ENCODE results near the gene ELMOD2. TPM values are rescaled to one million over a fixed set of nuclear protein-coding genes. Genes with fewer than 3 reads are reported as not detected.
"Not testable (repeated sequence)": the region's sequence is repeated elsewhere in the genome, so short reads cannot be mapped to it uniquely, and the experiment has no call there.

The ELMOD2 gene
- polyA plus RNA-seq, 1 donor from 2014 or later, result 101 TPM

- Histone ChIP-seq H3K27ac (ENCODE audit: low read length) (no peak overlapping the region), H3K27me3 (ENCODE audit: insufficient read depth, low read depth, low read length) (no peaks in the 10 kb centered on the region), H4K20me1 (ENCODE audit: insufficient read depth) (no peaks in the 10 kb centered on the region), H3K9ac (ENCODE audit: low read length) (no peak overlapping the region), H3K4me3 (ENCODE audit: low read length) (no peak overlapping the region), H3K4me2 (ENCODE audit: low read length) (no peak overlapping the region), H3K9me2 (ENCODE audit: insufficient read depth, low read length) (no peaks in the 10 kb centered on the region), H3F3A (ENCODE audit: insufficient read depth, low read length, poor library complexity, severe bottlenecking) (no peaks in the 10 kb centered on the region), H3K9me3 (ENCODE audit: low read length) (no peaks in the 10 kb centered on the region), H2AFZ (ENCODE audit: low read depth, low read length) (no peak overlapping the region), H3K36me3 (ENCODE audit: insufficient read depth, low read length) (no peaks in the 10 kb centered on the region), H3K79me2 (replicated peaks; ENCODE audit: insufficient read depth, low read length) (no peaks in the 10 kb centered on the region)
- TF ChIP-seq, protein P1, sequence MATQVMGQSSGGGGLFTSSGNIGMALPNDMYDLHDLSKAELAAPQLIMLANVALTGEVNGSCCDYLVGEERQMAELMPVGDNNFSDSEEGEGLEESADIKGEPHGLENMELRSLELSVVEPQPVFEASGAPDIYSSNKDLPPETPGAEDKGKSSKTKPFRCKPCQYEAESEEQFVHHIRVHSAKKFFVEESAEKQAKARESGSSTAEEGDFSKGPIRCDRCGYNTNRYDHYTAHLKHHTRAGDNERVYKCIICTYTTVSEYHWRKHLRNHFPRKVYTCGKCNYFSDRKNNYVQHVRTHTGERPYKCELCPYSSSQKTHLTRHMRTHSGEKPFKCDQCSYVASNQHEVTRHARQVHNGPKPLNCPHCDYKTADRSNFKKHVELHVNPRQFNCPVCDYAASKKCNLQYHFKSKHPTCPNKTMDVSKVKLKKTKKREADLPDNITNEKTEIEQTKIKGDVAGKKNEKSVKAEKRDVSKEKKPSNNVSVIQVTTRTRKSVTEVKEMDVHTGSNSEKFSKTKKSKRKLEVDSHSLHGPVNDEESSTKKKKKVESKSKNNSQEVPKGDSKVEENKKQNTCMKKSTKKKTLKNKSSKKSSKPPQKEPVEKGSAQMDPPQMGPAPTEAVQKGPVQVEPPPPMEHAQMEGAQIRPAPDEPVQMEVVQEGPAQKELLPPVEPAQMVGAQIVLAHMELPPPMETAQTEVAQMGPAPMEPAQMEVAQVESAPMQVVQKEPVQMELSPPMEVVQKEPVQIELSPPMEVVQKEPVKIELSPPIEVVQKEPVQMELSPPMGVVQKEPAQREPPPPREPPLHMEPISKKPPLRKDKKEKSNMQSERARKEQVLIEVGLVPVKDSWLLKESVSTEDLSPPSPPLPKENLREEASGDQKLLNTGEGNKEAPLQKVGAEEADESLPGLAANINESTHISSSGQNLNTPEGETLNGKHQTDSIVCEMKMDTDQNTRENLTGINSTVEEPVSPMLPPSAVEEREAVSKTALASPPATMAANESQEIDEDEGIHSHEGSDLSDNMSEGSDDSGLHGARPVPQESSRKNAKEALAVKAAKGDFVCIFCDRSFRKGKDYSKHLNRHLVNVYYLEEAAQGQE (IDR thresholded peaks at IDR 0.05; ENCODE audit: borderline replicate concordance), result no peak
Observed at GRCh38 chr4:140504261-140504660, 19.7 kb upstream of the ELMOD2 start.

DNA sequence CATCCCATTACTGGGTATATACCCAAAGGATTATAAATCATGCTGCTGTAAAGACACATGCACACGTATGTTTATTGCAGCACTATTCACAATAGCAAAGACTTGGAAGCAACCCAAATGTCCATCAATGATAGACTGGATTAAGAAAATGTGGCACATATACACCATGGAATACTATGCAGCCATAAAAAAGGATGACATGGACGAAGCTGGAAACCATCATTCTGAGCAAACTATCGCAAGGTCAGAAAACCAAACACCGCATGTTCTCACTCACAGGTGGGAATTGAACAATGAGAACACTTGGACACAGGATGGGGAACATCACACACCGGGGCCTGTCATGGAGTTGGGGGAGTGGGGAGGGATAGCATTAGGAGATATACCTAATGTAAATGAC, 10.2 kb upstream of the ELMOD2 start:
- not testable (repeated sequence) for H3K27ac ChIP-seq (ENCODE audit: low read length); H3K27me3 ChIP-seq (ENCODE audit: insufficient read depth, low read depth, low read length); H3K4me2 ChIP-seq (ENCODE audit: low read length); H3K4me3 ChIP-seq (ENCODE audit: low read length); H3K9me2 ChIP-seq (ENCODE audit: insufficient read depth, low read length); H4K20me1 ChIP-seq (ENCODE audit: insufficient read depth); H3F3A ChIP-seq (ENCODE audit: insufficient read depth, low read length, poor library complexity, severe bottlenecking); H3K9ac ChIP-seq (ENCODE audit: low read length); H3K9me3 ChIP-seq (ENCODE audit: low read length); H3K36me3 ChIP-seq (ENCODE audit: insufficient read depth, low read length); H3K79me2 ChIP-seq (replicated peaks; ENCODE audit: insufficient read depth, low read length); H2AFZ ChIP-seq (ENCODE audit: low read depth, low read length)

GRCh38 chr4:140515423-140515822, 8.5 kb upstream of the ELMOD2 start:
- H3K79me2 ChIP-seq (replicated peaks; ENCODE audit: insufficient read depth, low read length), result no peaks in the 10 kb centered on the region
- no peaks in the 10 kb centered on the region for H3K27me3 ChIP-seq (ENCODE audit: insufficient read depth, low read depth, low read length)
- no peaks in the 10 kb centered on the region for H3K9me3 ChIP-seq (ENCODE audit: low read length)
- H3F3A ChIP-seq (ENCODE audit: insufficient read depth, low read length, poor library complexity, severe bottlenecking), result no peaks in the 10 kb centered on the region
- no peak overlapping the region for H2AFZ ChIP-seq (ENCODE audit: low read depth, low read length)
- TF ChIP-seq, protein P1 (IDR thresholded peaks at IDR 0.05; ENCODE audit: borderline replicate concordance), result no peak
- TF ChIP-seq TAF1 (IDR thresholded peaks at IDR 0.05; ENCODE audit: low read depth), result no peak
- no peak for TF ChIP-seq EZH2 (IDR thresholded peaks at IDR 0.05; ENCODE audit: borderline replicate concordance, insufficient read depth, low read length, poor library complexity, severe bottlenecking)
- TF ChIP-seq POLR2AphosphoS5 (IDR thresholded peaks at IDR 0.05), result no peak
- no peak for TF ChIP-seq RAD21 (conservative IDR thresholded peaks at IDR 0.05)
- TF ChIP-seq MXI1 (conservative IDR thresholded peaks at IDR 0.05; ENCODE audit: poor library complexity, severe bottlenecking), result no peak
- TF ChIP-seq, protein P2, sequence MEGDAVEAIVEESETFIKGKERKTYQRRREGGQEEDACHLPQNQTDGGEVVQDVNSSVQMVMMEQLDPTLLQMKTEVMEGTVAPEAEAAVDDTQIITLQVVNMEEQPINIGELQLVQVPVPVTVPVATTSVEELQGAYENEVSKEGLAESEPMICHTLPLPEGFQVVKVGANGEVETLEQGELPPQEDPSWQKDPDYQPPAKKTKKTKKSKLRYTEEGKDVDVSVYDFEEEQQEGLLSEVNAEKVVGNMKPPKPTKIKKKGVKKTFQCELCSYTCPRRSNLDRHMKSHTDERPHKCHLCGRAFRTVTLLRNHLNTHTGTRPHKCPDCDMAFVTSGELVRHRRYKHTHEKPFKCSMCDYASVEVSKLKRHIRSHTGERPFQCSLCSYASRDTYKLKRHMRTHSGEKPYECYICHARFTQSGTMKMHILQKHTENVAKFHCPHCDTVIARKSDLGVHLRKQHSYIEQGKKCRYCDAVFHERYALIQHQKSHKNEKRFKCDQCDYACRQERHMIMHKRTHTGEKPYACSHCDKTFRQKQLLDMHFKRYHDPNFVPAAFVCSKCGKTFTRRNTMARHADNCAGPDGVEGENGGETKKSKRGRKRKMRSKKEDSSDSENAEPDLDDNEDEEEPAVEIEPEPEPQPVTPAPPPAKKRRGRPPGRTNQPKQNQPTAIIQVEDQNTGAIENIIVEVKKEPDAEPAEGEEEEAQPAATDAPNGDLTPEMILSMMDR (IDR thresholded peaks at IDR 0.05; ENCODE audit: poor library complexity, severe bottlenecking), result no peak
- TF ChIP-seq SMC3 (conservative IDR thresholded peaks at IDR 0.05; ENCODE audit: poor library complexity), result no peak
- no peak for TF ChIP-seq EP300 (conservative IDR thresholded peaks at IDR 0.05; ENCODE audit: poor library complexity, severe bottlenecking)
- H3K4me2 ChIP-seq (ENCODE audit: low read length), result no peak overlapping the region
- no peaks in the 10 kb centered on the region for H3K36me3 ChIP-seq (ENCODE audit: insufficient read depth, low read length)
- no peaks in the 10 kb centered on the region for H3K9me2 ChIP-seq (ENCODE audit: insufficient read depth, low read length)
- H3K27ac ChIP-seq (ENCODE audit: low read length), result no peak overlapping the region
- no peaks in the 10 kb centered on the region for H4K20me1 ChIP-seq (ENCODE audit: insufficient read depth)
- no peak overlapping the region for H3K4me3 ChIP-seq (ENCODE audit: low read length)
- H3K9ac ChIP-seq (ENCODE audit: low read length), result no peak overlapping the region

Measured in neural cell (in vitro differentiated cells).